Activated T-cell treated with anti-CD3 and anti-CD28 coated beads, Interleukin-2, amount 50 U/mL, for 24 hours (primary cell): ENCODE data around the gene YES1.
"Not testable (repeated sequence)": the region's sequence is repeated elsewhere in the genome, so short reads cannot be mapped to it uniquely, and the experiment has no call there.

Experiments used
- DNase-seq: peaks from one replicate; pipeline ENCODE4 v3.0.0-alpha.2; 2020
- H3K27ac Mint-ChIP-seq: 2 replicates; pipeline ENCODE4 v1.8.0; 2020; ENCODE audit warnings: mild to moderate bottlenecking, mixed read lengths
- H3K27me3 Mint-ChIP-seq: 2 replicates; pipeline ENCODE4 v1.8.0; 2020; ENCODE audit warnings: mixed read lengths
- H3K36me3 Mint-ChIP-seq: 2 replicates; pipeline ENCODE4 v1.8.0; 2020; ENCODE audit warnings: low read depth, mixed read lengths
- H3K4me1 Mint-ChIP-seq: 2 replicates; pipeline ENCODE4 v1.8.0; 2020; ENCODE audit warnings: low read depth, mixed read lengths
- H3K4me3 Mint-ChIP-seq: 2 replicates; pipeline ENCODE4 v1.8.0; 2020; ENCODE audit warnings: mild to moderate bottlenecking, moderate library complexity, mixed read lengths
- H3K9me3 Mint-ChIP-seq: 2 replicates; pipeline ENCODE4 v1.8.0; 2020; ENCODE audit warnings: mixed read lengths

The YES1 gene

GRCh38 chr18:682416-682815 is 129.6 kb downstream of the YES1 start:
- DNase-seq, H3K4me3 Mint-ChIP-seq, H3K9me3 Mint-ChIP-seq, H3K27me3 Mint-ChIP-seq: not testable (repeated sequence)
- peak overlapping the region; percentile 88 for H3K27ac Mint-ChIP-seq
- H3K4me1 Mint-ChIP-seq: peaks cover 21% of the 10 kb centered on the region
- peaks cover 97% of the 10 kb centered on the region for H3K36me3 Mint-ChIP-seq

- H3K27ac Mint-ChIP-seq: peak overlapping the region; percentile 88
- peaks cover 21% of the 10 kb centered on the region for H3K4me1 Mint-ChIP-seq
- peak overlapping the region; percentile 13 for H3K4me3 Mint-ChIP-seq
- H3K27me3 Mint-ChIP-seq: no peaks in the 10 kb centered on the region
- H3K9me3 Mint-ChIP-seq: no peaks in the 10 kb centered on the region
- no peak for DNase-seq
- peaks cover 97% of the 10 kb centered on the region for H3K36me3 Mint-ChIP-seq
Measured at GRCh38 chr18:681985-682384, 130.1 kb downstream of the YES1 start.

- Mint-ChIP-seq H3K27me3 (no peaks in the 10 kb centered on the region), H3K9me3 (no peaks in the 10 kb centered on the region), H3K27ac (peak overlapping the region; percentile 1), H3K36me3 (peaks cover 97% of the 10 kb centered on the region), H3K4me1 (peaks cover 21% of the 10 kb centered on the region), H3K4me3 (no peak overlapping the region)
- DNase-seq: no peak
Measured at GRCh38 chr18:680392-680791, 131.7 kb downstream of the YES1 start.

GRCh38 chr18:679516-679915 is 132.5 kb downstream of the YES1 start:
- peaks cover 21% of the 10 kb centered on the region for H3K4me1 Mint-ChIP-seq
- no peaks in the 10 kb centered on the region for H3K9me3 Mint-ChIP-seq
- peak overlapping the region; percentile 35 for H3K27ac Mint-ChIP-seq
- no peaks in the 10 kb centered on the region for H3K27me3 Mint-ChIP-seq
- DNase-seq: no peak
- H3K36me3 Mint-ChIP-seq: peaks cover 97% of the 10 kb centered on the region
- no peak overlapping the region for H3K4me3 Mint-ChIP-seq

- Mint-ChIP-seq H3K36me3 (peaks cover 97% of the 10 kb centered on the region), H3K27ac (peak overlapping the region; percentile 55), H3K4me3 (no peak overlapping the region), H3K9me3 (no peaks in the 10 kb centered on the region), H3K4me1 (peaks cover 20% of the 10 kb centered on the region), H3K27me3 (no peaks in the 10 kb centered on the region)
- no peak for DNase-seq
Measured at GRCh38 chr18:678482-679182, 133.4 kb downstream of the YES1 start.

- peaks cover 97% of the 10 kb centered on the region for H3K36me3 Mint-ChIP-seq
- DNase-seq: no peak
- peak overlapping the region; percentile 7 for H3K27ac Mint-ChIP-seq
Measured at GRCh38 chr18:677951-678381, 134.1 kb downstream of the YES1 start.

GRCh38 chr18:677145-677544 is 134.9 kb downstream of the YES1 start:
- peak overlapping the region; percentile 1 for H3K27ac Mint-ChIP-seq
- H3K27me3 Mint-ChIP-seq: no peaks in the 10 kb centered on the region
- peaks cover 98% of the 10 kb centered on the region for H3K36me3 Mint-ChIP-seq
- no peak for DNase-seq
- H3K4me3 Mint-ChIP-seq: no peak overlapping the region
- H3K4me1 Mint-ChIP-seq: peaks cover 8% of the 10 kb centered on the region
- H3K9me3 Mint-ChIP-seq: no peaks in the 10 kb centered on the region

More at GRCh38 chr18:677951-678381, 134.1 kb downstream of the YES1 start:
- no peak overlapping the region for H3K4me3 Mint-ChIP-seq
- peaks cover 14% of the 10 kb centered on the region for H3K4me1 Mint-ChIP-seq
- H3K9me3 Mint-ChIP-seq: no peaks in the 10 kb centered on the region
- H3K27me3 Mint-ChIP-seq: no peaks in the 10 kb centered on the region

GRCh38 chr18:676736-677135 is 135.3 kb downstream of the YES1 start:
- Mint-ChIP-seq H3K4me3 (no peak overlapping the region), H3K36me3 (peaks cover 98% of the 10 kb centered on the region), H3K9me3 (no peaks in the 10 kb centered on the region), H3K4me1 (peaks cover 4% of the 10 kb centered on the region), H3K27ac (peak overlapping the region; percentile 1), H3K27me3 (no peaks in the 10 kb centered on the region)
- DNase-seq: no peak

GRCh38 chr18:676069-676468 is 136.0 kb downstream of the YES1 start:
- Mint-ChIP-seq H3K9me3 (no peaks in the 10 kb centered on the region), H3K4me3 (no peak overlapping the region), H3K36me3 (peaks cover 98% of the 10 kb centered on the region), H3K4me1 (no peaks in the 10 kb centered on the region), H3K27me3 (no peaks in the 10 kb centered on the region), H3K27ac (peak overlapping the region; percentile 42)
- no peak for DNase-seq

- DNase-seq: peak; percentile 22
- peaks cover 99% of the 10 kb centered on the region for H3K36me3 Mint-ChIP-seq
- H3K9me3 Mint-ChIP-seq: no peaks in the 10 kb centered on the region
- no peak overlapping the region for H3K27ac Mint-ChIP-seq
- H3K27me3 Mint-ChIP-seq: no peaks in the 10 kb centered on the region
- H3K4me1 Mint-ChIP-seq: no peaks in the 10 kb centered on the region
- no peak overlapping the region for H3K4me3 Mint-ChIP-seq
Measured at GRCh38 chr18:675307-675706, 136.7 kb downstream of the YES1 start.

GRCh38 chr18:673769-674168 is 138.3 kb downstream of the YES1 start:
- no peaks in the 10 kb centered on the region for H3K4me1 Mint-ChIP-seq
- H3K36me3 Mint-ChIP-seq: peaks cover 100% of the 10 kb centered on the region
- H3K27ac Mint-ChIP-seq: no peak overlapping the region
- no peak for DNase-seq
- H3K4me3 Mint-ChIP-seq: no peak overlapping the region
- H3K27me3 Mint-ChIP-seq: no peaks in the 10 kb centered on the region
- H3K9me3 Mint-ChIP-seq: no peaks in the 10 kb centered on the region

GRCh38 chr18:673317-673716 is 138.7 kb downstream of the YES1 start:
- no peak for DNase-seq
- Mint-ChIP-seq H3K4me1 (no peaks in the 10 kb centered on the region), H3K27ac (no peak overlapping the region), H3K36me3 (peaks cover 100% of the 10 kb centered on the region), H3K4me3 (no peak overlapping the region), H3K9me3 (no peaks in the 10 kb centered on the region), H3K27me3 (no peaks in the 10 kb centered on the region)
